EH (cell line): ENCODE measurements around the gene GDF11.
"Not testable (repeated sequence)": the region's sequence is repeated elsewhere in the genome, so short reads cannot be mapped to it uniquely, and the experiment has no call there.

Experiments used
- DNase-seq: peaks from one replicate; pipeline ENCODE4 v3.0.0-alpha.2; 2015; ENCODE audit warnings: low read depth

The GDF11 gene

GRCh38 chr12:55741931-55742680 lies 816 bp upstream of the GDF11 start:
- DNase-seq, result no peak

DNA sequence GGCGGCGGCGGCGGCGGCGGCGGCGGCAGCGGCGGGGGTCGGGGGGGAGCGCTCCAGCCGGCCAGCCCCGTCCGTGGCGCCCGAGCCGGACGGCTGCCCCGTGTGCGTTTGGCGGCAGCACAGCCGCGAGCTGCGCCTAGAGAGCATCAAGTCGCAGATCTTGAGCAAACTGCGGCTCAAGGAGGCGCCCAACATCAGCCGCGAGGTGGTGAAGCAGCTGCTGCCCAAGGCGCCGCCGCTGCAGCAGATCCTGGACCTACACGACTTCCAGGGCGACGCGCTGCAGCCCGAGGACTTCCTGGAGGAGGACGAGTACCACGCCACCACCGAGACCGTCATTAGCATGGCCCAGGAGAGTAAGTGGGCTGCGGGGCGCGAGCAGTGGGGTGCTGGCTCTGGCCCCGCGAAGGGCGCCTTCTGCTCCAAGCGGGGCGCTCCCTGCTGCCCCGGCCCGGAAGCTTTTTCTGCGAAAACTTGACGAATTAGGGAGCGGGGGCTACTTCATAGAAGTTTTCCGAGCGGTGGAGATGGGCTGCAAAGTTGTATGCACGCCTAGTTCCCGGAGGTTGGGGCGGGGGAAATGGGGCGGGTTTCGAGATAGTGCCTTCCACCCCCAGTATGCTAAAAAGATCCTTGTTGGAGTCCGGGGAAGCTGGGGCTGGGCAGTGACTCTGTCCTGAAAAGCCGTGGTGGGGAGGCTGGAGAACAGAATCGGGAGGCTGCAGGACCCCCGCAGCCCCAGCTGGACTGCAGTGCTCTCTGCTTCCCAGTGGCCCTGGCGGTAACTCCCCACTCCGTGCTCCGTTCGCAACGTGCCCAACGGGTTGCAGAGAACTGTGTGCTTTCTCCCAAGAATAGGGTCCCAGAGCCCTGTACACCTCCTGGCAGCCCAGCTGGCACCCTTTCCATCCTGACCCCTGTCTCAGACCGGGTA lies 751 bp downstream of the GDF11 start:
- DNase-seq, result peak; percentile 78

DNA sequence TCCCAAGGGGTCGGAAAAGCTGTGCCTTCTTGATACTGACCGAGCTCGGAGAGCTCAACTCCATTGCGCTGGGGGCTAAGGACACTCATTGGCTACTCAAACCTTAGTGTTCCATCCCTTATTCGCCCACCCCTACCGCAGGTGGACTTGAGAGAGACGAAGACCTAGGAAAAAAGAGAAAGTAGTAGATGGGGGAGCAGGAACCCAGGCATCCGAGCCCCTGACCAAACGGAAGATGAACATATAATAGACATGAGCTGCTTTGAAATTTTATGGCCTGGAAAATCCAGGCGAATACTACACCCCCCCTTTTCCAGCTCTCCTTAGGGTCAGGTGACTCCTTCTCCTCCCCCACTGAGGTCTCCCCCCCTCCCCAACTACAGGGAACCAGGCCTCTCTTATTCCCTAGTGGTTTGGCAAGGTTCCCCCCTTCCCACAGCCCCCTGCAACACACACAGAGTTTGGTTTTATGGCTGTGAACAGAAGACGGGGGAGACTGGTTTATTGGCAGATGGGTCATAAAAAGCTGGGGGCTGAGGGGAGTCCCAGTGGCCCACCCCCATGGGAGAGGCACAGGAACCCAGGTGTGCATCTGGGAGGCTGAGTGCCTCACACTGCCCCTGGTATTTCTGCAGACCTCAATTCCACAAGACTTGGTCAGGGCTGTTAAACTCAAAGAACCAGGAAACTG lies 1.6 kb downstream of the GDF11 start:
- no peak for DNase-seq

DNA sequence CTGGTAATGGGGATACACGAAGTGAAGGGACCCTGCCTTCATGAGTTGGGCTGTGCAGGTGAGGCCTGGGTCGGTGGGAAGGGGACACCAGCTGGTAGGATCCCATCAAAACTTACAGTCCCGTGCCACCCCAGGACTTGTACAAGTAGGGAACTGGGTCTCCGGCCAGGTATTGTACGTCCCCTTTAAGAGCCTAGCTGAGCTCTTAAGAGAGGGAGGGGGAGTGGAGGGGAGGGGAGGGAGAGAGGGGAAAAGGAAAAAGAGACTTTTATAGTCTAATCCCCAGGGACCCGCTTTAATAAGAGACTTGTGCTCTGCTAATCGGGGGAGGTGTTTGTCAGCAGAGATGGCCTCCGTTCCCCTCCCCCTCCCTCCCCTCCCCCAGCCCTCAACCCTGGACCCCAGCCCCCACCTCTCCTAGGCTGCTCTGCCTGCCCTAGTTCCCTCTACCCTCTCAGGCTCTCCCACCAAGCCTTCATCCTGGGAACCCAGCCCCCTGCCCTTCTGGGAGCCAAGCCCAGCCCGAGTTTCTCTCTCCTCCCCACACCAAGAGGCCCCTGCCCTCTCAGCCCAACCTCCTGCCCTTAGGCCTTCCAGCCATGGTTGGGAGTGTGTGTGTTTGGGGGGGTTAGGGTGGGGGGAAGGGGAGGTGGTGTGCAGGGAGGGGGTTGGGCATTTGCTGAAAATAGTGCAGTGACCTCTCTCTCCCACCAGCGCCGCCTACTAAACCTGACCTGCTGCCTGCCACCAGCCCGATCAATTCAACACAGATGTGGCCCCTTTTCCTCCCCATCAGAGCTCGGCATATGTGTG lies 2.6 kb downstream of the GDF11 start:
- no peak for DNase-seq

- DNase-seq, result no peak
Observed at GRCh38 chr12:55746174-55746912, 3.4 kb downstream of the GDF11 start.

GRCh38 chr12:55746913-55747231 lies 4.0 kb downstream of the GDF11 start:
- DNase-seq, result no peak

- DNase-seq, result no peak
Observed at GRCh38 chr12:55748230-55748993, 5.5 kb downstream of the GDF11 start.

- peak; percentile 46 for DNase-seq
Observed at GRCh38 chr12:55755246-55755645, 12.3 kb downstream of the GDF11 start.

DNA sequence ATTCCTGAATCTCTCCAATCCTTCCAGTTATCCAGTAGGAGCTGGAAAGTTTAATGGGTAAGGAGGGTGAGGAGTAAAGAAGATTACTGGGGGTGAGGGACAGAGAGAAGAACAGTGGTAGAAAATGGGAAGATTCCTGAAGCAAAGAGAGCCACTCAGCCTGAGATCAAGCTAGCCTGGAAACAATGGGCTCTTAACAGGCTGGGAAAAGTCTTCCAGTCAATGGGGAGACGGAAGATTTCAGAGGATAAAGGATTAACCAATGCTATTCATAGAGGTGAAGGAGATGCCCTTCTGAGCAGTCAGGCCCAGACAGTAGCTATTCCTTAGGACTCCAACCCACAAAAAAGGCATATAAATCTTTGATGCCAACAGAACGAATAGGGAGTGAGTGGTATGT lies 14.8 kb downstream of the GDF11 start:
- no peak for DNase-seq

GRCh38 chr12:55758575-55758974 lies 15.7 kb downstream of the GDF11 start:
- DNase-seq, result not testable (repeated sequence)

DNA sequence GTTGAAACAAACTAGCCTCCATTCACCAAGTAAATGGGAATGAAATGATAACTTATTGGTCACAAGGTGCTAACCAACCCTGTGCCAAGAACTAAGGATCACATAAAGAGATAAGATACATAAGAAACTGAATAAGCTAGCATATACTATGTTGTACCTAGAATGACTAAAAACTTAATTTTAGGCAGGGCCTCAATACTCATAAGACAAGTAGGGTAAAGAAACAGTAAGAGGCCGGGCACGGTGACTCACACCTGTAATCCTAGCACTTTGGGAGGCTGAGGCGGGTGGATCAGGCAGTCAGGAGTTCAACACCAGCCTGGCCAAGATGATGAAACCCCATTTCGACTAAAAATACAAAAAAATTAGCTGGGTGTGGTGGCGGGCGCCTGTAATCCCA lies 17.7 kb downstream of the GDF11 start:
- no peak for DNase-seq

DNA sequence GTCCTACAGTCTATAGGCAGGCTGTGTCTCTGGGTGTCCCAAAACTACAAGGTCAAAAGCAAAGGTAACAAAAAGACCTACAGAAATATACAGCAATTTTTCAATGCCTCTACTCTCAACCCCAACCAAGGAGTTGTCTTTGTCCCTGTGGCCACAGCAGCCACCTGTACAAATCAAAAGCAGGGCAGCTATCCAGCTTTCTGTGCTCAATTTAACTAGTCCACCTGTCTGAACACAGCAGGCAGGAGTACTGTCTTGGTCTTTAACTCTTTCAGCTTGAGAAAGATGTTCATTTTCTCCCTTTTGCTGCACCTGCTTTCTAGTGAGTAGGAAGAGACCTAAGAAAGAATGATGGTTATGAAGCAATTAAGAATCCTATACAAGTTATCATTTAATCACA lies 19.7 kb downstream of the GDF11 start:
- no peak for DNase-seq

GRCh38 chr12:55765736-55766290 lies 22.9 kb downstream of the GDF11 start:
- no peak for DNase-seq

DNA sequence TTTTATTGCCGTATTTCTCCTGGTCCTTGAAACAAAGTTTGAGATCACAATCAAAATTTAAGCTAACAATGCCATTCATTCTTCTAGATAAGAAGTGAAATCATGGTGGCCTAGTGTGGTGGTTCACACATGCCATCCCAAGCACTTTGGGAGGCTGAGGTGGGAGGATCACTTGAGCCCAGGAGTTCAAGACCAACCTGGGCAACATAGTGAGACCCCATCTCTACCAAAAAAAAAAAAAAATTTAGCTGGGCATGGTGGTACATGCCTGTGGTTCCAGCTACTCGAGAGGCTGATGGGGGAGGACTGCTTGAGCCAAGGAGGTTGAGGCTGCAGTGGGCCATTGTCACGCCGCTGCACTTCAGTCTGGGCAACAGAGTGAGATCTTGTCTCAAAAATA lies 24.2 kb downstream of the GDF11 start:
- no peak for DNase-seq

- DNase-seq, result no peak
Observed at GRCh38 chr12:55771736-55772135, 28.8 kb downstream of the GDF11 start.

- no peak for DNase-seq
Observed at GRCh38 chr12:55777856-55778255, 34.9 kb downstream of the GDF11 start.

- peak; percentile 70 for DNase-seq
Observed at GRCh38 chr12:55780685-55781084, 37.8 kb downstream of the GDF11 start.

DNA sequence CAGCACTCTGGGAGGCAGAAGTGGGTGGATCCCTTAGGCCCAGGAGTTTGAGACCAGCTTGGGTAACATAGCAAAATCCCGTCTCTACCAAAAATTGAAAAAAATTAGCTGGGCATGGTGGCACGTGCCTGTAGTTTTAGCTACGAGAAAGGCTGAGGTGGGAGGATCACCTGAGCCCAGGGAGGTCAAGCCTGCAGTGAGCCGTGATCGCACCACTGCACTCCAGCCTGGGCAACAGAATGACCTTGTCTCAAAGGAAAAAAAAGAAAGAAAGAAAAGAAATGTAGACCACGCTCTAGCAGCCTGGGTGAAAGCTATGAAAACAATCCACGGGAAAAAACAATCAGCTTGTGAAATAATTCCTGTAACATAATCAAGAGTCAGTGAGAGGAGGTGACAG lies 45.6 kb downstream of the GDF11 start:
- DNase-seq, result no peak

GRCh38 chr12:55789171-55789570 lies 46.2 kb downstream of the GDF11 start:
- no peak for DNase-seq

DNA sequence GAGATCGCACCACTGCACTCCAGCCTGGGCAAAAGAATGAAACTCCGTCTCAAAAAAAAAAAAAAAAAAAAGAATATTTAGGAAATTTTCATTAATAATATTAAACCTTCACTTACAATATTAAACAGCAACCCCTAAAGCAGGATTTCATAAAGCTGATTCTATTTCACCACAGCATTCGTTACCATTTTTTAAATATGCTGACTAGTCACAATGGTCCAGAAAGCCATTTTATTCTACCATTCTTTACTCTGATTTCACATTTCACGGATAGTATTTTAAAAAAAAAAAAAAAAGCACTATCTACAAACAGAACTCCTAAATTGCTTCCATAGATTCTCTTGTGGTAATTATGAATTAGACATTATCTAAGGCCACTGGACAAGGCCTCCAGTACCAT lies 47.0 kb downstream of the GDF11 start:
- DNase-seq, result no peak
